HK-2 (cell line): ENCODE measurements around the gene DPP7.

Source experiments
- DNase-seq: peaks from one replicate; pipeline ENCODE4 v3.0.0-alpha.2; 2018; ENCODE audit not compliant: unreplicated experiment

DPP7 gene

GRCh38 chr9:137111788-137112563 is 2.6 kb downstream of the DPP7 start:
- no peak for DNase-seq

DNA sequence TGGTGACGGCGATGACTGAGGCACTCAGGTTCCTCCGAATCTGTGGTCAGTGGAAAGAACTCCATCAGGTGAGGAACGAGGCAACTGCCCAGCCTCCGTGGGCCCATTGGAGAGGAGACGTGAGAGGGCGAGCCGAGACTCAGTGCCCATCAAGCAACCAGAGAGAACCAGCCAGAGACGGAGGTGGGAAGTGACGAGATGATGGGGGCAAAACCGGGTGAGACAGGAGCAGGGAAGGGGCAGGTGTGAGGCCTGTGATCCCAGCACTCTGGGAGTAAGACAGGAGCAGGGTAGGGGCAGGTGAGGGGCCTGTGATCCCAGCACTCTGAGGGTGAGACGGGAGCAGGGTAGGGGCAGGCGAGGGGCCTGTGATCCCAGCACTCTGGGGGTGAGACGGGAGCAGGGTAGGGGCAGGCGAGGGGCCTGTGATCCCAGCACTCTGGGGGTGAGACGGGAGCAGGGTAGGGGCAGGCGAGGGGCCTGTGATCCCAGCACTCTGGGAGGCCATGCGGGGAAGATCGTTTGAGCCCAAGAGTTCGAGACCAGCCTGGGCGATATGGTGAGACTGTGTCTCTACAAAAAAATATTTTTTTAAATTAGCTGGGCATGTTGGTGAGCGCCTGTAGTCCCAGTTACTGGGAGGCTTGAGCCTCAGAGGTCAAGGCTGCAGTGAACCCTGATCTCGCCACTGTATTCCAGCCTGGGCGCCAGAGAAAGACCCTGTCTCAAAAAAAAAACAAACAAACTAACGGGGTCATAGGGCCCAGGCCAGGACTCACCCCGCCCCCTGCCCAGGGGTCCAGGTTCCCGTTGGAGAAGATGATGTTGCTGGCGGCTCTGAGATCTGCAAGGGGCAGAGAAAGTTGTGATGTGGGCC is 3.4 kb downstream of the DPP7 start:
- no peak for DNase-seq

- DNase-seq: no peak
These were observed 4.2 kb downstream of the DPP7 start for GRCh38 chr9:137110147-137110910.

DNA sequence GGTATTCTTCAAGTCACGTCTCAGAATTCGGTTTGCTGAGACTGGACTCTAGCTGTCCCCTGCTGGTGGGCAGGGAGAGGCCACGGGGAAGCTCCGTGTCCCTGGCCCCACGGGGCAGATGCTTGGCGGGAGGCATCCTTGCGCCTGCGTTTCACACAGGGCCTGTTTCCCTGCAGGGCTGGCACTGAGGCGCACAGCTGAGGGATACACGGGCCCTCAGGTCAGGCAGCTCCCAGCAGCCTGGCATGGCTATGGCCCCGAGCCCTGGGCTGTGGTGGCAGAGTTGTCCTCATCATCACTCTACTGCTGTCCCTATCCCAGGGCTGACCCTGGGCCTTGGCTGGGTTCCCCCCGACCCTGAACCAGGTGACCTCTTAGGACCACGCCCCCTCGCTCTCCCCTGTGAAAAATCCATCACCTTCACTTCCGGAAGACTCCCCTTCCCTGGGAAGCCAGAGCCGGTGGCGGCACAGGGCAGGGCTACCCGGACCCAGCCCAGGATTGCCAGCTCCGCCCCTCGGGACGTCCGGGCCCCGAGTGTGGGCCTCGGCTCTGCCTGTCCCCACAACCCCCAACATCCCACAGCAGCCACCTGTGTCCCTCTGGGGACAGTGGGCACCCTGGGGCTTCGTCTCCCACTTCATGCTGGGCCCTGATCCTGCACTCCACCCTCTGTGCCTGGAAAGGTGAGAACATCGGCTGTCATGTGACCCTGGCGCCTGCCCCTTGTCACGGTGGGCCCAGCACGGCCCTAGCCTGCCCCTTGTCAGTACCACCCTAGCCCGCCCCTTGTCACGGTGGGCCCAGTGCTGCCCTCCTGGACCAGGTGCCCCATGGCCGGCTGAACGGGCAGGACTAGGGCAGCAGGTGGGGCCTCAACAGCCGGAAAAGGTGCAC is 5.0 kb downstream of the DPP7 start:
- no peak for DNase-seq

DNA sequence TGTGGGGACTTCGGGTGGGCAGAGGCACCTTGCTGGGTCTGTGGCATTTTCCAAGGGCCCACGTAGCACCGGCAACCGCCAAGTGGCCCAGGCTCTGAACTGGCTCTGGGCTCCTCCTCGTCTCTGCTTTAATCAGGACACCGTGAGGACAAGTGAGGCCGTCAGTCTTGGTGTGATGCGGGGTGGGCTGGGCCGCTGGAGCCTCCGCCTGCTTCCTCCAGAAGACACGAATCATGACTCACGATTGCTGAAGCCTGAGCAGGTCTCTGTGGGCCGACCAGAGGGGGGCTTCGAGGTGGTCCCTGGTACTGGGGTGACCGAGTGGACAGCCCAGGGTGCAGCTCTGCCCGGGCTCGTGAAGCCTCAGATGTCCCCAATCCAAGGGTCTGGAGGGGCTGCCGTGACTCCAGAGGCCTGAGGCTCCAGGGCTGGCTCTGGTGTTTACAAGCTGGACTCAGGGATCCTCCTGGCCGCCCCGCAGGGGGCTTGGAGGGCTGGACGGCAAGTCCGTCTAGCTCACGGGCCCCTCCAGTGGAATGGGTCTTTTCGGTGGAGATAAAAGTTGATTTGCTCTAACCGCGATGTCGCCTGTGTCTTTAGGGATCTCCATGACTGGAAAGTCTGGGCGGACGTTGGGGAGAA is 5.8 kb downstream of the DPP7 start:
- DNase-seq: no peak

GRCh38 chr9:137107982-137108381 is 6.6 kb downstream of the DPP7 start:
- no peak for DNase-seq

- DNase-seq: no peak
These were observed 7.1 kb downstream of the DPP7 start for GRCh38 chr9:137107312-137107921.

- no peak for DNase-seq
These were observed 7.8 kb downstream of the DPP7 start for GRCh38 chr9:137106662-137107250.

- DNase-seq: no peak
These were observed 8.5 kb downstream of the DPP7 start for GRCh38 chr9:137105814-137106661.

GRCh38 chr9:137103206-137103999 is 11.1 kb downstream of the DPP7 start:
- no peak for DNase-seq

DNA sequence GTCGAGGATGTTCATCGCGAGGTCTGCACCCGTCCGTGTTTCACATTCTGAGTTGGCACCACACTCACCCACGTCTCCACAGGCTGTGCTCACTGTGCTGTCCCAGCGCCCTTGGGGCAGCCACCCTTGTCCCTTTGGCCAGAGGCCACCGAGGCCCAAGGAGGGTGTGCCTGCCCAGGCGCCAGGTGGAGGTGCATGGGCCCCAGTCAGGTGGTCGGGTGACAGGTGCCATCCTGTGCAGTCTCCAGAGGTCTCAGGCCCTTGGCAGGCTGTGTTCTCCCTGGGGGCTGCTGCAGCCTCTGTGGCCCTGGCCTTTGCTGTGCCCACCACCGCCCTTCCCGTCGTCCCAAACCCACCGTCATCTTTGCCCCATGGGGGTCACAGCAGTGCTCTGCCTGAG is 15.3 kb downstream of the DPP7 start:
- DNase-seq: no peak

- no peak for DNase-seq
These were observed 16.6 kb downstream of the DPP7 start for GRCh38 chr9:137097761-137098462.

DNA sequence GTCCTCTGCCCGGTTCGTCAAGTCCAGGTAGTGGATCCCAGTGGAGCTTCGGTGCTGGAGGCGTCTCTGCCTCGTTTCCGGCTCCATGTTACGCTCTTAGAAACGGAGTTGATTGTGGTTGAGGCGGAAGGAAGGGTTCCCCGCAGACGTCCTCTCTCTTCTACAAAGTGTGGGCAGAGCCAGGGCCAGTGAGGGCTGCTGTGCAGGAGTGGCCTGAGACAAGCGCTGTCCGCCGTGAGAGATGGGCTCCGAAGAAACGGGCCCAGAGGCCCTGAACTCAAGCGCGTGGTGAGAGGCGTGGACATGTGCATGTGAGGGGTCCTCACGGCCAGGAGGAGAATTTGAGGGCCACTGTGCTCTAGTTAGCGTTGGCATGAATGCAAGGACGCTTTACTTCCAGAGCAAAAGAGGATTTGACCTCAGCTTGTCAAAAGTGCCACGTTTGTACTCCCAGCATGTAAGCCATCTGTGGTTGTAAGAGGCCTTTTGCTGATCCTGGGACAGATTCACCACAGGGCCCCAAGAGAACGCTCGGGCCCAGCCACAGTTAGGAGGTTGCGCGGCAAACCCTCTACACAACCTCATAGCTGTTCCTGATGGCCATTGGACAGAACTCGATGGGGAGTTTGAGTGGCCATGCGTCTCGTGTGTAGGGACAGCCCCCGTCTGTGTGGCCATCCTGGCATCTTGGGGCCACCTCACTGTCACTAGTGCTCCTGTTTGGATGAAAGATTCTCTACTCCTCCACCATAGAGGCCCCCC is 17.6 kb downstream of the DPP7 start:
- no peak for DNase-seq

DNA sequence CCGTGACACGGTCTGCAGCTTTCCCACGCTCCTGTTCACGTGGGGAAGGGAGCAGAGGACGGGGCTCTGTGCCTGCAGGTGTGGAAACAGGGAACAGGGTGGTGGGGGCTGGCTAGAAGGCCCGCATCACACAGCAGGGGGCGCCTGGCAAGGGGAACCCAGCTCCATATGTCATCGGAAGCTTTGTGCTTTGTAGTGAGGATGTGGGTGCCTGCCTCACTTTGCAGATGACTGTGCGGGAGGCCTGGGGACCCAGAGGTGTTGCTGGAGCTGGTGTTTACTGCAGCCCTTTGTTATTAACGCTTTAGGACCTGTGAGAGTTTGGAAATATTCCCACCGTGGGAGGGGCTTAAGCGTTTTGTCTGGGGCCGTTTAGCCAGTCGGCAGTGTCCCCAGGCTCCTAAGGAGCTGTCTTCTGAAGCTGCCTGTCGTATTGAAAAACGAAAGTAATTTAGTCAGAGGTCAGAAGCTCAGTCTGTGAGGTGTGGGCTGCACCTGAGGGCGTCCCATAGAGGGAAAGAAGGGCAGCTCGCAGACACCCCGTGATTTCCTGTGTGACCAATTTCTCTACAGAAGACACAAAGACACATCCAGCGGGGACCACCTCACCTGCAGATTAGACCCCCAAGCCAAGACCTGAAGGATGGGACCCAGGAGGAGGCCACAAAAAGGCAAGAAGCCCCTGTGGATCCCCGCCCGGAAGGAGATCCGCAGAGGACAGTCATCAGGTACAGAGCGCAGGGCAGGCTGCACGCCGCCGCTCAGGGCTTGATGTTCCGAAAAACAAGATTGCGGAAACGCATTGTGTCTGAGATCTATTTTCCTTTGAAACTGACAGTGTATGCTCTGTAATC is 18.6 kb downstream of the DPP7 start:
- no peak for DNase-seq

GRCh38 chr9:137089232-137089947 is 25.1 kb downstream of the DPP7 start:
- DNase-seq: no peak
